Transverse colon (tissue), 4 donors: ENCODE results near the gene BRINP2. TPM values are rescaled to one million over a fixed set of nuclear protein-coding genes. Genes with fewer than 3 reads are reported as not detected.
A peak's percentile ranks its signal among the peaks of the same experiment; 100 is the strongest.

Source experiments
- DNase-seq: peaks from one replicate; pipeline ENCODE4 v3.0.0-alpha.2; 2019
- H3K27ac ChIP-seq, 4 donors: fragments of 200-600 bp; sonication (generic); 2 replicates each; pipeline ENCODE4 v1.5.1; 2016 to 2018; ENCODE audit warnings: inconsistent platforms in 4 of 4
- H3K27me3 ChIP-seq: fragments of 200-600 bp; sonication (generic); 2 replicates; pipeline ENCODE4 v1.5.1; 2017; ENCODE audit warnings: inconsistent platforms
- H3K36me3 ChIP-seq, 4 donors: fragments of 200-600 bp; sonication (generic); 2 replicates each; pipeline ENCODE4 v1.5.1; 2017 to 2019; ENCODE audit warnings: inconsistent platforms in 4 of 4
- H3K4me1 ChIP-seq, 4 donors: fragments of 200-600 bp; sonication (generic); 2 replicates each; pipeline ENCODE4 v1.5.1; 2017 to 2020; ENCODE audit warnings: inconsistent platforms in 4 of 4
- H3K4me3 ChIP-seq, 4 donors: fragments of 200-600 bp; sonication (generic); 1 replicate in 1 of 4; 2 replicates in 3 of 4; pipeline versions ENCODE4 v1.5.1 to v1.6.1; 2017 to 2019; ENCODE audit warnings: inconsistent platforms in 4 of 4
- H3K9me3 ChIP-seq, 2 donors: fragments of 200-600 bp; sonication (generic); 2 replicates each; pipeline ENCODE4 v1.5.1; 2017 to 2019; ENCODE audit warnings: inconsistent platforms in 2 of 2
- EP300 ChIP-seq: sonication (generic); formaldehyde crosslinking; IDR thresholded peaks from one replicate; pipeline ENCODE4 v1.6.1; 2017; ENCODE audit warnings: antibody characterized with exemption, low read depth
- POLR2A ChIP-seq: fragments of 450-650 bp; IDR thresholded peaks from one replicate; pipeline ENCODE4 v1.6.1; 2016; ENCODE audit warnings: antibody characterized with exemption, mild to moderate bottlenecking, moderate library complexity
- POLR2AphosphoS5 ChIP-seq, 3 donors: sonication (generic); formaldehyde crosslinking; IDR thresholded peaks; one replicate each; pipeline ENCODE4 v1.6.1; 2016; ENCODE audit warnings: antibody characterized with exemption in 3 of 3
- WGBS, 2 donors: methylation state at CpG; one replicate each; pipeline ENCODE4 v1.1.5; 2018; ENCODE audit warnings: low coverage in 1 of 2; 5-methylcytosine and 5-hydroxymethylcytosine counted together
- in situ Hi-C, 4 donors: fragments of 200-750 bp; cut with MboI; loops; one replicate each; pipeline versions ENCODE4 v1.15.0 to v1.15.1; 2017; ENCODE audit warnings: low sequenced_read_pairs in 3 of 4, low pct_ligation_motif_present in 1 of 4, low pct_unique_long_range_greater_than_20kb in 1 of 4
- intact Hi-C: fragments of 100-400 bp; cut with DNase I; formaldehyde crosslinking; loops from one replicate; pipeline ENCODE4 v1.15.1; 2023; ENCODE audit warnings: low total_unique reads
- total RNA-seq, 4 donors: library from RNA; depleted of rRNA; stranded (reverse); fragments of >200 nt; gene quantifications; one replicate each; pipeline ENCODE4 v1.1.0, GENCODE V29; 2016
- TF ChIP-seq, protein P1 (sequence below), 5 experiments: fragments of 200-600 bp in 3 of 5; fragments of 450-650 bp in 2 of 5; sonication (generic) in 3 of 5; IDR thresholded peaks; 1 replicate in 2 of 5; 2 replicates in 3 of 5; pipeline ENCODE4 v1.5.1; 2016 to 2017; ENCODE audit warnings: antibody characterized with exemption in 5 of 5, inconsistent platforms in 3 of 5, mild to moderate bottlenecking in 2 of 5, moderate library complexity in 1 of 5

The BRINP2 gene
- total RNA-seq, 4 donors from 2014 or later = not detected

GRCh38 chr1:177210071-177210470 is 39.3 kb downstream of the BRINP2 start:
- Histone ChIP-seq H3K9me3 (no peaks in the 10 kb centered on the region), H3K36me3 (no peaks in the 10 kb centered on the region), H3K27ac (peak overlapping the region in 1 of 4 donors; percentile 10), H3K27me3 (no peaks in the 10 kb centered on the region), H3K4me3 (no peak overlapping the region), H3K4me1 (peaks cover 0 to 16% (median 0%) of the 10 kb centered on the region in 4 donors)
- in situ Hi-C loops = no loop called here
- no peak for DNase-seq
- TF ChIP-seq EP300 (no peak), POLR2A (no peak), POLR2AphosphoS5 (IDR thresholded peaks at IDR 0.05) (no peak)
- TF ChIP-seq, protein P1, sequence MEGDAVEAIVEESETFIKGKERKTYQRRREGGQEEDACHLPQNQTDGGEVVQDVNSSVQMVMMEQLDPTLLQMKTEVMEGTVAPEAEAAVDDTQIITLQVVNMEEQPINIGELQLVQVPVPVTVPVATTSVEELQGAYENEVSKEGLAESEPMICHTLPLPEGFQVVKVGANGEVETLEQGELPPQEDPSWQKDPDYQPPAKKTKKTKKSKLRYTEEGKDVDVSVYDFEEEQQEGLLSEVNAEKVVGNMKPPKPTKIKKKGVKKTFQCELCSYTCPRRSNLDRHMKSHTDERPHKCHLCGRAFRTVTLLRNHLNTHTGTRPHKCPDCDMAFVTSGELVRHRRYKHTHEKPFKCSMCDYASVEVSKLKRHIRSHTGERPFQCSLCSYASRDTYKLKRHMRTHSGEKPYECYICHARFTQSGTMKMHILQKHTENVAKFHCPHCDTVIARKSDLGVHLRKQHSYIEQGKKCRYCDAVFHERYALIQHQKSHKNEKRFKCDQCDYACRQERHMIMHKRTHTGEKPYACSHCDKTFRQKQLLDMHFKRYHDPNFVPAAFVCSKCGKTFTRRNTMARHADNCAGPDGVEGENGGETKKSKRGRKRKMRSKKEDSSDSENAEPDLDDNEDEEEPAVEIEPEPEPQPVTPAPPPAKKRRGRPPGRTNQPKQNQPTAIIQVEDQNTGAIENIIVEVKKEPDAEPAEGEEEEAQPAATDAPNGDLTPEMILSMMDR (IDR thresholded peaks at IDR 0.05) = no peak
- intact Hi-C loops = no loop called here

- in situ Hi-C loops (no loop called here), intact Hi-C loops (loop anchor here (1.0 kb wide), 1 partner anchor 29 kb away; no protein-coding TSS in a partner anchor)
- Histone ChIP-seq H3K36me3 (no peaks in the 10 kb centered on the region), H3K27me3 (no peaks in the 10 kb centered on the region), H3K27ac (no peak overlapping the region), H3K9me3 (peaks cover 0 to 1% of the 10 kb centered on the region in 2 donors), H3K4me3 (no peak overlapping the region), H3K4me1 (peaks cover 0 to 16% (median 0%) of the 10 kb centered on the region in 4 donors)
- DNase-seq = no peak
- TF ChIP-seq, protein P1 (IDR thresholded peaks at IDR 0.05) = no peak
- peak in 1 of 3 donors; percentile 36 for TF ChIP-seq POLR2AphosphoS5 (IDR thresholded peaks at IDR 0.05)
- 39 to 44% methylated on average over 3 to 4 of the region's 4 CpGs for WGBS, 2 donors
Measured at GRCh38 chr1:177211231-177211630, 40.5 kb downstream of the BRINP2 start.

- Histone ChIP-seq H3K36me3 (no peaks in the 10 kb centered on the region), H3K4me1 (peaks cover 0 to 7% (median 3%) of the 10 kb centered on the region in 4 donors), H3K4me3 (no peak overlapping the region), H3K27ac (no peak overlapping the region), H3K9me3 (peaks cover 3 to 10% of the 10 kb centered on the region in 2 donors), H3K27me3 (no peaks in the 10 kb centered on the region)
- TF ChIP-seq POLR2AphosphoS5 (IDR thresholded peaks at IDR 0.05) (no peak), POLR2A (no peak), EP300 (no peak)
- TF ChIP-seq, protein P1 (IDR thresholded peaks at IDR 0.05) = no peak
- intact Hi-C loops = no loop called here
- in situ Hi-C loops = no loop called here
- WGBS, 2 donors = 81 to 100% methylated on average over 3 of the region's 3 CpGs
- DNase-seq = no peak
Measured at GRCh38 chr1:177216587-177217202, 45.9 kb downstream of the BRINP2 start.

DNA sequence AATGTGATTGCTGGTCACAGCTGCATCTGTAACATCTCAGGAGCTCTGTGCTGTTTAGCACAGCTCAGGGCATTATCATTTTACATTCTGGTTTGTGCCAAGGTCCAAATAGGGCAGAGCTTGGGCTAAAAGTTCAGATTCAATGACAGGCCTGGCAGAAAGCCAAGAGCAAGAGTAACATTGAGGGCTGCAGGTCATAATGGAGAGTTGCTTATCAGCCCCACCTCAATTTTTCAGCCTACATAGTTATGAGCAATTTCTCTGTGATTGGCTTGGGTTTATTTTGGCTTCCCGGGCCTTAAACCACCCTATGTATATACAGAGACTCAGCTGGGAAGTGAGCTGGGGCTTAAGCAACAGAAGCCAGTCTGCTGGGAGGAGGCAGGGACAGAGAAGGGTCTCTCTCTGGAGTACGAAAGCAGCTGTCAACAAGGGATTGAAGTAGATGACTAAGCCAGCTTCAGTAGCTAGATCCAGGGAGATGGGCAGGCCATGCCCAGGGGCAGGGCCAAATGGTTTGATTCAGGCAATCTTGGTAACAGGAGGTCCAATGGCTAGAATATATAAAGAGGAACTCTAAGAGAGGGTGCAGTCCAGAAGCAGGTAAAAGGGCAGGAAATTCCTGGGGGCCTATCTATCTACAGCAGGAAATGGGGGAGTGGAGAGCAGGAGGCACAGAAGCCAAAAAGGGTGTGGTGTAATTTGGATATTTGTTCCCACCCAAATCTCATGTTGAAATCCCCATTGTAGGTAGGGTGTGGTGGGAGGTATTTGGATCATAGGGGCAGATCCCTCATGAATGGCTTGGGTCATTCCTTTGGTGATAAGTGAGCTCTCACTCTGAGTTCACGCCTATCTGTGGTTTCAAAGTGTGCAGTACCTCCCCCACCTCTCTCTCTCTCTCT is 49.0 kb downstream of the BRINP2 start:
- Histone ChIP-seq H3K27me3 (no peaks in the 10 kb centered on the region), H3K4me3 (no peak overlapping the region), H3K4me1 (peaks cover 0 to 7% (median 3%) of the 10 kb centered on the region in 4 donors), H3K36me3 (no peaks in the 10 kb centered on the region), H3K9me3 (peaks cover 3 to 10% of the 10 kb centered on the region in 2 donors), H3K27ac (no peak overlapping the region)
- WGBS, 2 donors = 50 to 80% methylated on average over 2 to 3 of the region's 3 CpGs
- intact Hi-C loops = no loop called here
- TF ChIP-seq, protein P1 (IDR thresholded peaks at IDR 0.05) = no peak
- DNase-seq = peak; percentile 17
- in situ Hi-C loops = no loop called here
